Stimulated activated CD4-positive, alpha-beta T cell treated with anti-CD3 and anti-CD28 coated beads, TNF-alpha, amount 100 ng/mL, for 24 hours (primary cell): ENCODE data around the gene CYP26A1.

Experiments used
- DNase-seq, 3 experiments: peaks; one replicate each; pipeline ENCODE4 v3.0.0-alpha.2; 2020; ENCODE audit warnings: low read depth in 3 of 3

The CYP26A1 gene

DNA sequence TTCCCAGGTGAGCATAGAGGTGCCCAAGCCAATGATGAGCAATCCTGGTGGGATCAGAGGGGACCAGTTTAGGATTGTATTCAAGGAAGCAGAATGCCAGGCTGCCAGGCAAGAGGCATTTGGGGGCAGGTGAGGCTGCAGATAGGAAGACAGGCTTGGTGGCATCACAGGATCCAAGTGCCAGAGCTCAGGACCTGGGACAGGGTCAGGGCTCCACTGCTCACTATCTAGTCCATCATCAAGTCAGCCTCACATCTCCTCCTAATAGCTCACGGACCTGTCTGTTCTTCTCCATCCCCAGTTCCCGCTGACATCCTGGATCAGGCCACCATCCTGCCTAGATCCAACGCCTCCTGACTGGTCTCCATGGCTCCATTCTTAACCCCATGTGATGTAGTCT, 47.6 kb downstream of the CYP26A1 start:
- no peak for DNase-seq

DNA sequence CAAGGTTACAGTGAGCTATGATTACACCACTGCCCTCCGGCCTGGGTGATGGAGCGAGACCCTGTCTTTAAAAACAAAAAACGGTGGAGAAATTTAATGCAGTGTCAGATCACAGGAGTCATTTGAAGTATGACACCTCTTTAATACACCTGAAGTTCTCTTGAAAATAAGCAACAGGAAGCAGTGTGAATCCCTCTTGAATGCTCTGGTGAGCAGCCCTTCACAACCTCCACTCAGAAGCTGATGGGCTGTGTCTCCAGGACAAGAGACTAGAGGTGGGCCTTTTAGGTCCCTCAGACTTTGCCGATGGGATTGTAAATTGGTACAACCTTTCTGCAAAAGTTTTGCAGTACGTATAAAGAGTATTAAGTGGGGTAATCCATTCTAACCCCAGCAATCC, 50.1 kb downstream of the CYP26A1 start:
- DNase-seq: no peak

DNA sequence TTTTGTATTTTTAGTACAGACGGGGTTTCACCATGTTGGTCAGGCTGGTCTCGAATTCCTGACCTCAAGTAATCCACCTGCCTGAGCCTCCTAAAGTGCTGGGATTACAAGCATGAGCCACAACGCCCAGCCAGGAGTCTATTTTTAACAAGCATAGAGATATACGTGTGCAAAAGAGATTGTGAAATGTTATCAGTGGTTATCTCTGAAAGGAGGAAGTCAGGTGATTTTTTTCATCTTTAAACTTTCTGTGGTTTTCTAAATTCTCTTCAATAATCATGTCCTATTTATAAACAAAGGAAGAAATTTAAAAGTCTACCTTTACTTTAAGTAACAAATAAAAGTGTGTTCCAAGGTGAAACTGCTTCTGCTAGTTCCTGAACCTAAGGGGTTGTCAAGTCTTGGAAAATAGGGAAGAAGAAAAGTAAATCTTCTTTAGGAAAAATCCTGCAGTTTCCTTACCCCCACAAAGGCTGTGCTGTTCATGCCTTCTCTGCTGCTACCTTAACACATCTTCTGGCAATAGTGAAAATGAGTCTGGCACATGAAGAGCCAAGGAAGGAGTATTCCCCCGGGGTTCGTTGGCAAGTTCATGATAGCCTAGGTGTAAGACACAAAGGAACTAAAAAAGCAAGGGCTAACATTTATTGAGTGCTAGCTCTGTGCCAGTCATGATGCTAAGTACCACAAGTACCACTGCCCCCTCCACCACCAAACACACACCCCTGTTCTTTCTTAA, 51.1 kb downstream of the CYP26A1 start:
- DNase-seq: no peak

DNA sequence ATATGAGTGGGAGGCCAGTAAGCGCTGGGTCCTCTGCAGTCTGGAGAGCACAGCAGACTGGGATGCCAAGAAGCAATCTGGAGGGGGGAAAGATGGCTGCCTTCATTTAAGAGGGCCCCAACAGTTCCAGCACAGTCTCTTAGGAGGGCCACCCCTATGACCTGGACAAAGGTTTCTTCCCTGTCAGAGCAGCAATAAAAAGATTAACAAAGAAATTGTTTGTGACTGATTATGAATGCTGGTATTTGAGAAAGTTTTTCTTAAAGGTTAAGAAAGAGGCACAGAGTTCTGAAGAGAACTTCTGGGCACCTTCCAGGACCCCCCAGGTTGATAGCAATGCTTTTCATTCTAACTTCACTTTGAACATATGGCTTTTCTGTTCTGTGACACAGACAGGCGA, 52.3 kb downstream of the CYP26A1 start:
- no peak for DNase-seq

DNA sequence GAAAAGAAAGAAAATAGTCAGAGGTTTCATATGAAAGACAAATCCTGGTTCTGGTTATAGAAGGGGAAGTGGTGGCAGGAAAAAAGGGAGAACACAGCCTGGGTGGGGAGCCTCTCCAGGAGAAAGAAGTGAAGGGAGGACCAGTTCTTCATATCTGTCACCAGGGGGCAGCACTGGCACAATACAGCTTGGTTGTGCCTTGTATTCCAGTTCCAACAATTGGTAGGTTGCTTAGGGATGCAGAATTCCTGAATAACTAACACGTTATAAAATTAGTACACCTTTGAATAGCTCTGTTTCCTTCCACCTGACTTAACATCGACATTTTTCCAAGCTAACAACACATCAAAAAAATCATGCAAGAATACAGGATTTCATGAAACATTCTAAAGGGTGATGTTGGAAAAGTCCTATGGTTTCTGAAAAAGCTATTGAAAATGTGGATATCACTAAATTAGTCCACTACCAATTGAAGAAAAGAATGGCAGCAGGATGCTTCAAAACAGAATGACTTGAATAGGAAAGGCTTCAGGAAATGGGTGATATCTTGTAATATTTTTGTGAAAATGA, 52.9 kb downstream of the CYP26A1 start:
- DNase-seq: no peak
